Amniotic epithelial cell (primary cell): Measurements from ENCODE around the gene C22orf39.
A peak's percentile ranks its signal among the peaks of the same experiment; 100 is the strongest.
"Not testable (repeated sequence)": the region's sequence is repeated elsewhere in the genome, so short reads cannot be mapped to it uniquely, and the experiment has no call there.

ENCODE experiments used
- DNase-seq: peaks from one replicate; pipeline ENCODE4 v3.0.0-alpha.2; 2010; ENCODE audit warnings: low read depth

The C22orf39 gene

GRCh38 chr22:19453718-19454117 is 6.2 kb upstream of the C22orf39 start:
- no peak for DNase-seq

- DNase-seq: no peak
These were observed 4.1 kb upstream of the C22orf39 start for GRCh38 chr22:19451570-19451969.

- DNase-seq: no peak
These were observed 3.1 kb upstream of the C22orf39 start for GRCh38 chr22:19450363-19451175.

GRCh38 chr22:19449422-19449767 is 1.9 kb upstream of the C22orf39 start:
- no peak for DNase-seq

GRCh38 chr22:19448739-19449421 is 1.4 kb upstream of the C22orf39 start:
- DNase-seq: no peak

GRCh38 chr22:19448076-19448607 is 631 bp upstream of the C22orf39 start:
- DNase-seq: peak; percentile 65

- peak; percentile 11 for DNase-seq
These were observed 745 bp downstream of the C22orf39 start for GRCh38 chr22:19446603-19447329.

- not testable (repeated sequence) for DNase-seq
These were observed 2.1 kb downstream of the C22orf39 start for GRCh38 chr22:19445279-19445982.

GRCh38 chr22:19443544-19444211 is 3.8 kb downstream of the C22orf39 start:
- DNase-seq: no peak

GRCh38 chr22:19442166-19442565 is 5.3 kb downstream of the C22orf39 start:
- peak; percentile 79 for DNase-seq

GRCh38 chr22:19440411-19441195 is 6.9 kb downstream of the C22orf39 start:
- no peak for DNase-seq

- DNase-seq: no peak
These were observed 9.2 kb downstream of the C22orf39 start for GRCh38 chr22:19438298-19438697.

- not testable (repeated sequence) for DNase-seq
These were observed 10.9 kb downstream of the C22orf39 start for GRCh38 chr22:19436444-19437161.

GRCh38 chr22:19434829-19435580 is 12.5 kb downstream of the C22orf39 start:
- DNase-seq: no peak

GRCh38 chr22:19434401-19434800 is 13.1 kb downstream of the C22orf39 start:
- DNase-seq: no peak

- peak; percentile 91 for DNase-seq
These were observed 15.2 kb downstream of the C22orf39 start, which contains the start of gene MRPL40 for GRCh38 chr22:19432133-19432851. TSS of gene MRPL40 (plus strand) at chr22:19432545. CDS start at chr22:19432555, 10 bp downstream.

- DNase-seq: peak; percentile 74
These were observed 15.8 kb downstream of the C22orf39 start, which contains the start of gene HIRA for GRCh38 chr22:19431649-19432132. TSS of gene HIRA (minus strand) at chr22:19431733. CDS start at chr22:19431476, 257 bp downstream.
